Stimulated activated CD8-positive, alpha-beta memory T cell treated with anti-CD3 and anti-CD28 coated beads, Interleukin-15, amount 100 ng/mL, for 48 hours (primary cell): ENCODE results near the gene OR7D2.
A peak's percentile ranks its signal among the peaks of the same experiment; 100 is the strongest.
"Not testable (repeated sequence)": the region's sequence is repeated elsewhere in the genome, so short reads cannot be mapped to it uniquely, and the experiment has no call there.

Experiments used
- DNase-seq, 2 donors: peaks; one replicate each; pipeline ENCODE4 v3.0.0-alpha.2; 2020; ENCODE audit warnings: low read depth in 2 of 2

OR7D2 gene

GRCh38 chr19:9178901-9179300, at the start of gene OR7D2:
TSS of gene OR7D2 (plus strand) at chr19:9178979. CDS start at chr19:9185782, 6,803 bp downstream.
- DNase-seq, result no peak

- no peak for DNase-seq
Observed at GRCh38 chr19:9130965-9131364, 47.8 kb upstream of the OR7D2 start.

GRCh38 chr19:9132422-9132821, 46.4 kb upstream of the OR7D2 start:
- no peak for DNase-seq

DNA sequence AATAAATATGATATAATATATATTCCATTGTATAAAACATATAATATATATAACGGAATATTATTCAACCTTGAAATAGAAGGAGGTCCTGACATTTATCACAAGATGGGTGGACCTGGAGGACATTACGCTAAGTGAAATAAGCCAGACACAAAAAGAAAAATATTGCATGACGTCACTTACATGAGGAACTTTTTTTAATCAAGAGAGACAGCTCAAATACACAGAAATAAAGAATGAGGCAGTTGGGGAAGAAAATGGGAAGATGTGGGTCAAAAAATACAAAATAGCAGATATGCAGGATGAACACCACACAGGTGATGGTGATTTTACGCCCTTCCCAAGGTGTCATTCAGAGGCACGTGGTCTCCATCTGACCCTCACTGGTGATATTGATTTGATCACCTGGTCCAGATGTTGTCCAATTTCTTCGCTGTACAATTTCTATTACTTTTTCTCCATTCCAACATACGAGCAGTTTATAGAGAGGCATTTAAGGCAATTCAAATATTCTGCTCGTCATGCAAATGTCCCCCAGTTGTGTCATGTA, 39.1 kb upstream of the OR7D2 start:
- DNase-seq, result no peak

DNA sequence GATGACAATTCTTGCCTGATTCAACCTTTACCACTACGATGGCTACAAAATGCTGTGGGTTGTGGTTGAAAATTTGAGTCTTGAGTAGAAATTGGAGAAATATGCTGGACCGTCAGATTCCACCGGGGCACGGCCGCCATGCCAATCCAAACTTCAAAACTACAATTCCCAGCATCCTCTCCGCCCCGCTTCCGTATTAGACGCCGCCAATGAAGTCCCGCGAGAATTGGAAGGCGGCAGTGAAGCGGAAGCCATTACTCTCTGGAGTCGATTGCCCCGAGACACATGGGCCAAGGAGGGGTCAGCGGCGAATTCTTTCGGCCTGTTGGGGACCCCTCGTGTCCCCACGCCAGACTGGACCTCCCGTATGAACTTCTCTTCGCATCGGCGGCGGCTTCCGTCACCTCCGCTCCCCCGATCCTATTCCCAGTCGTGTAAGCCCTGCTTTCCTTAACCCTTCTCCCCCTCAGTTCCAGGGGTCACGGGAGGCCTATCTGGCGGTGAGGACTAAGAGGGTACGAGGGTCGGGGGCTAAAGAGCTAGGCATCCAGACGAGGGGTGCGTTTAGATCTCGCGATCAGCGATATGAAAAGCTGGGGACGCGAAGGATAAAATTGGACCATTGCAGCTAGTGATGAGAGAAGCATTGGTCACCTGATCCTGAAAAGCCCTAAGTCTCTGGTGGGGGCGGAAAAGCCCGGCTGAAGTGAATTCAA, 38.5 kb upstream of the OR7D2 start, which contains the start of gene ZNF317:
Gene ZNF317, plus strand, starts transcription at position 239 of the 716 bp plus-strand sequence. CDS start 15,620 bp downstream, outside the sequence.
- peak; percentile 78 to 81 for DNase-seq

GRCh38 chr19:9144920-9145319, 33.9 kb upstream of the OR7D2 start:
- no peak for DNase-seq

DNA sequence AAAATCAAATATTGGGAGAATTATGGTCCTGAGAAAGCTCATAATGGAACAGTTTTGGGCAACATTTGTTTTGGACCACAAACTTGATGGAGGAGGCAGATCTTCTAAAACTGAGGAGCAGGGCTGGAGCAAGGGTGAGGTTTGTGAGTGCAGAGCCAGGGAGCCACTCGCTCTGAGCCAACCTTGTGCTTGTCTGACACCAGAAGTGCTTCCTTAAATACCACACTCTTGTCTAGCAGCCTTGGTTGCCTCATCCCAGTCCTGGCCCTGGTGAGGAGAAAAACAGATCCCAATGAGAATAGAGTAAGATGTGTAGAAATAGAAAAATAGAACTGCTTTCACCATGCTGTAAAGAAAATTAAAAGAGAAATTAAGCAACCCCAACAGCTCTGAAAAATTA, 31.9 kb upstream of the OR7D2 start:
- no peak for DNase-seq

DNA sequence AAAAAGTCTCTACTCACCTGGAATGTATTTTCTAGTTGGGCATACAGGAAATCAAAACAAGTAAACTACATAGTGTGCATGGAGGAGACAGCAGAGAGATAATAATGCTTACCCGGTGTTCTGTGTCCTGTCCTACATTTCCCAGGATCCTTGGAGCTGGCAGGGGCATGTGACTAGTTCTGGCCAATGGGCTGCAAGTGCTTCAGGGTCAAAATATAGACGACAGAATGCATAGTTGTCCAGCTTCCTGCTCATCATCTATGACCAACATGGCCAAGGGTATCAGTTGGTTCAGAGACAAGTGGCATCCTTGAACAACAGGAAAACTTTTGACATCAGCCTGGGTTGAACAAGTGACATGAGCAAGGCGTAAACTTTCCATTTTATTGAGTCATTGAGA, 30.1 kb upstream of the OR7D2 start:
- DNase-seq, result no peak

DNA sequence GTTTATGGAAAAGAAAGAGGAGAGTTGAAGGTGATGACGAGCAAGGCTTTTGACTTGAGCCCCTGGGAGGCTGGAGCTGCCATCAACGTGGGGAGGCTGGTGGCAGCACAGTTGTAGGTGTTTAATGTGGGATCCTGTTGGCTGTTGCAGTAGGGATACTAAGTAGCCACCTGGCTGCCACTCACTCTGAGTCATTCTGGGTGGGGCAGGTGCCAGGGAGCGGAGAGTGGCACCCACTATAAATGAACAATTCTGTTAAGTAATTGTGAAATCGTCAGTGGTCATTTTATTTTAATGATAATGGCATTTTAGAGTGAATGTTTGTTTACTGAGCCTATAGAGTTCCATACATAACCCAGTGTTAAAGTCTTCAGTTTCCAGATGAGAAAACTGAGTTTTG, 28.8 kb upstream of the OR7D2 start:
- no peak for DNase-seq

DNA sequence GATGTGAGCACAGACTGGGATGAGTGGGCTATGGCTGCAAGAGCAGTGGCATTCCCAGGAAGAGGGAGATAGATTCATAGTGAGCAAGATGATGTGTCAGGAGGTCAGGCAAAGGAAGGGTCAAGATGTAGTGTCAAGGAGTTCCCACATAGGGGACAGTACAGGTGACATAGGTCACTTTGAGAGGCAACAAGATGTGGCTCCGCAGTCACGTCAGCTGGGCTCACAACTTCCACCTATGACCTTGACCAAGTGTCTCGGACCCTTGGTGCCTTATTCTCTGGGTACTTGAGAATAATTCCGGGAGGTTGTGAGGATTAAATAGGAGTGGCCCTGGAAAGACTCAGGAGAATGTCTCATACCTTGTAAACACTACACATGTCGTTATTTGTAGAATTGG, 28.1 kb upstream of the OR7D2 start:
- DNase-seq, result no peak

DNA sequence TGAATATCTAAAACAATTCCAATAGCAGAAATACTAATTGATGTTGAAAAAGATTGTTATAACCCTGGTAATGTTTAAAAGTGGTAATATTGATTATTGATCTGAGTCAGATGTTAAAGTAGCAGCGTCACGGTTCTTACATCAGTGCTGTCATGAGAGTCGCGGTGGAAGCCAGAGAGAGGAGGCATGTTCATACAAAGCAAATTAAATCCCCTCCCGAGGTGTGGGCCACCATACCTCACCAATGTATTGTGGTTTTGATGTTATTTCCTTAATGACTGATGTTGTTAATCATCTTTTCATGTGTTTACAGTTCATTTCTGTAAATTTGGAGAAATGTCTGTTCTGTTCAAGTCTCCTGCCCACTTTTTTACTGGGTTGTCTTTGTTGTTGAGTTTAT, 27.4 kb upstream of the OR7D2 start:
- DNase-seq, result peak in 1 of 2 donors; percentile 4

- DNase-seq, result no peak
Observed at GRCh38 chr19:9155591-9155990, 23.2 kb upstream of the OR7D2 start.

- DNase-seq, result no peak
Observed at GRCh38 chr19:9156304-9156703, 22.5 kb upstream of the OR7D2 start.

DNA sequence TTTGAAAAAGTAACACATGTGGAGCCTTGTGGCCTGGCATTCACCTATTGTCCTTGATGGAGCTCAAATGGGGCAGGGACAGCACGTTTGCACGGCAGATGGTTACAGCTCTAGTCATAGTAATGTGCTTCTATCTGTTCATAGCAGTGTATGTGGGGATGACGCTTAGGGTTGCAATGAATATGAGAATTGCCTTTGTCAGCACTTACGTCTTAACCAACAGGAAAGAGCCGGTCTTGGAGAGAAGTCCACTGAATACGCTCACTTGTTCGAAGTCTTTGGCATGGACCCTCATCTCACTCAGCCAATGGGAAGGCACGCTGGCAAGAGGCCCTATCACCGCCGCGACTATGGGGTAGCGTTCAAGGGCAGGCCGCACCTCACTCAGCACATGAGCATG, 18.9 kb upstream of the OR7D2 start:
- DNase-seq, result no peak

- no peak for DNase-seq
Observed at GRCh38 chr19:9161427-9161826, 17.4 kb upstream of the OR7D2 start.

- DNase-seq, result no peak
Observed at GRCh38 chr19:9165261-9165660, 13.5 kb upstream of the OR7D2 start.

DNA sequence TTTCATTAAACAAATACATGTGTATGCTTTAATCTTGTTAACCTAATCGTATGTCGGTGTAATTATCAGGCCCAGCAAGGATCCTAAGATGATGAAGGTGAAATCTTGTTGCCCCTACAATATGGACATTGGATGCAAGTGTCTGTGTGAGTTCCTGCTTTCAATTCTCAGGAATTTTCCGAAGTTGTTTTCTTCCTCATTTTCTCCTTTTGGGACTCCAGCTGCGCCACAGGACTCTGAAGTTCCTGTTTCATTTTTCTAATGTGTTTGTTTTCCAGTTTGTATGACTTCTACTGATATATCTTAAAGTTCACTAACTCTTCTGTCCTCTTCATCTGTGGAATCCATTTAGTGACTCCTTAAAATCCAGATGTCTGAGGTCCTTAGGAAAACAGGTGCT, 11.9 kb upstream of the OR7D2 start:
- DNase-seq, result no peak

DNA sequence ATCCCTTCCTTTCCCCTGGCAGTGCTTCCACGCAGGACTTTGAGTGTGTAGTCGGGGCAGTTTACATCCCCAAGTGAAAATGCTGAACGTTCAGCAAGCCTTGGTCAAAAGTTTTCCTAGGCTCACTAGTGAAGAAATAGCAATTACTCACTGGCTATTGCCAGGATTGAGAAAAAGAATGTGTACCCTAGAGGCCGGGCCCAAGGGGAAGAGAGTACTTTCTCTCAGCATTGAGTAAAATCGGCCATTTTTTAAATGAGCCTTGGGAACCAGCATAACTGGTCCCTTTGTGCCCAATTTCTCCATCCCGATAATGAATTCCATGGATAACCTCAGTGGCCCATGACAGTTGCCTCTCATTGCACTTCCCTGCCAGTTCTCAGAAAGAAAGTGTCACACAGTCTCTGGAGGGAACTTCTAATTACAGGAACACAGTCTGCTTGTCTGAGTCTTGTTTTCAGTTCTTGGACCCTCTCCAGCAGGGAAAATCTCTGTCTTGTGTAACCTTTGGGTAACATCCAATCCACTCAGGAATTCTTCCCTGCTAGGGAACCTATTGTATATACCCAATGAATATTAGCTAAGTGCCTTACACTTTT, 7.3 kb upstream of the OR7D2 start:
- no peak for DNase-seq

DNA sequence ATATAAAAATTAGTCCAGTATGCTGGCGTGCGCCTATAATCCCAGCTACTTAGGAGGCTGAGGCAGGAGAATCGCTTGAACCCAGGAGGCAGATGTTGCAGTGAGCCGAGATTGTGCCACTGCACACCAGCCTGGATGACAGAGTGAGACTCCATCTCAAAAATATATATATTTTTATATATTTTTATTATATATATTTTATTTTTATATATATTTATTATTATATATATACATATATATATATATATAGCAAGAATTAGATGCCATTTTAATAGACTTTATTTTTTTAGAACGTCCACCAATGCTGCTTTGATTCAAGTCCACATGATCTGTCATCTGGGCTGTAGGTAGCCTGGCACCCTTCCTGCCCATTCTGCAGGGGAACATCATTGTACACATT, 3.5 kb upstream of the OR7D2 start:
- DNase-seq, result no peak

DNA sequence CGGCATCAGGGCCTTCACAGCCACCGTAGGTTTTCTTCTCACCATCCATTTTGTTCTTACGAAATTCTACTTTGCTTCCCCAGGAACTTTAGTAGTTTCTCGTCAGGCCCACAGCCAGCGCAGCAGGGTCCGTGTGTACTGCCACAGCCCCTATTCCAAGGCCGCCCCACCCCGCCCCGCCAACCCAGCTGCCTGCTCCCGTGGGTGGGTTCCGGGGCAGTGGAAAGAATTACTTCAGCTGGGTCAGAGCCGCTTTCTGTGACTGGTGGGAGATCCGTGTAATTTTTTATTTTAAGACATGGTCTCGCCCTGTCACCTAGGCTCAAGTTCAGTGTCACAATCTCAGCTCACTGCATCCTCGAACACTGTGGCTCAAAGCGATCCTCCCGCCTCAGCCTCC, 4.2 kb downstream of the OR7D2 start:
- DNase-seq, result no peak

DNA sequence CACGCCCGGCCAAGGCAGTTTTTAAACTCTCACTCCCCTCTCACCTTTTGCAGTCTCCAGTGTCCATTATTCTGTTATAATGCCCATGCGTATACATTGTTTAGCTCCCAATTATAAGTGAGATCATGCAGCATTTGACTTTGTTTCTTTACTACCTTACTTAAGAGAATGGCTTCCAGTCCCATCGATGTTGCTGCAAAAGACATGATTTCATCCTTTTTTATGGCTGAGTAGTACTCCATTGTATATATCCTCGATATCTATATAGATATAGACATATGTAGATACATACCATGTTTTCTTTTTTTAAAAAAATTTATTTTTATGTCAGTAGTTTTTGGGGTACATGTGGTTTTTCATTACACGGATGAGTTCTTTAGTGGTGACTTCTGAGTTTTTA, 8.4 kb downstream of the OR7D2 start:
- no peak for DNase-seq

DNA sequence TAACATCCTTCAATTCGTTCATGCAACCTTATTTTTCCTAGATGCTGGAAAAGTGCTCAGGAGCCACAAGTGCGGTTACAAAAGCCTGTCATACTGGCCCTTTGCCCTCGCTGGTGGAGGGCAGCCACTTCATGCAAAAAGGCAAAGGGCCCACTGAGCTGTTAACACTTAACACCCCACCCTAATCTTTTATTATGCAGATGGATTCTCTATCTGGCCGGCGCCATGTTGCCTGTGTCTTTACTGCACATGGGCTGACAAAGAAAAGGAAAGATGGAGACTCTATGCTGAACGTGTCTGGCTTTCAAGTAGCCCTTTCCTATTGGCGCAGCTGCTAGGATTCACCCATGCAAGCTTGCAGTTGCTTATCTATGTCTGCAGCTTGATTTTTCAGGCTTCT, 10.8 kb downstream of the OR7D2 start:
- DNase-seq, result no peak

GRCh38 chr19:9198044-9198443, 19.3 kb downstream of the OR7D2 start:
- not testable (repeated sequence) for DNase-seq
